ENCODE data around the gene KIF1B. TPM values are rescaled to one million over a fixed set of nuclear protein-coding genes. Genes with fewer than 3 reads are reported as not detected.

The KIF1B gene
- total RNA-seq, 3 donors from 2014 or later, result 35.6 to 62.2 (median 48.0) TPM

DNA sequence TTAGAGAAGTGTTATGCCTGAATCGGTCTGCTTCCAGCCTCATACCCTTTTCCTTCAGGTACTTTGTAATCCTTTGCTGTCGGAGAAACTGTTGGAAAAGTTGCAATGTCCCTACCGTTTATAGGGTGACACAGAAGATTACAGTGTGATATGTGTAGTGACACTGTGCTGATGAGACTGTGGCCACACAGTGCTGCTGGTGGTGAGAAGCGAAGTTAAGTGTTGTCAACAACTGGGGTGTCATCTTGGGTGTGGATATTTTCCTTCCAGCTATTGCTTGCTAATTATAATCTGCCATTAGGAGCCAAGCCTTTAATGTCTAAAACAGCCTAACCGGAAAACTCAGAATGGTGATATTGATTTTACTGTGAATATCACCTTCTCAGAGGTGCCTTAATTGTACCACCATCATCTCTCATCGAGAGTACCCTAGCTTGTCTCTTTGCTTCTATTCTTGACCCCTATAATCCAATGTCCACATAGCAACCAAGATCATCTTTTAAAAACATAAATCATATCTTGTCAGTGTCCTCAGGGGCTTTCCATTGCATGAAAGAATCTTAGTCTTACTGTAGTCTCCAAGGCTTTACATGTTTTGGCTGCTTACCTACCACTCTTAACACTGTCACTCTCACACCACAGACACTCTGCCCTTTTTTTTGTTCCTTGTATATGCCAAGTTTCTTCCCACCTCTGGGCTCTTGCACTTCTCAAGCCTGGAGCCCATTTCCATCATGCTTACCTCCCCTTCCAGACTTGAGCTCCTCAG, 99.1 kb downstream of the KIF1B start:
- intact Hi-C loops (cut with DNase I, micrococcal nuclease), result no loop called here
- Histone ChIP-seq H3K4me1 (ENCODE audit: low read depth) (no peaks in the 10 kb centered on the region), H3K9me3 (no peaks in the 10 kb centered on the region), H3K36me3 (ENCODE audit: low read depth) (no peaks in the 10 kb centered on the region), H3K4me3 (no peak overlapping the region)
- TF ChIP-seq CTCF (IDR thresholded peaks at IDR 0.05), result no peak
- DNase-seq (no peak), ATAC-seq (no peak)

- Histone ChIP-seq H3K4me1 (ENCODE audit: low read depth) (no peaks in the 10 kb centered on the region), H3K9me3 (no peaks in the 10 kb centered on the region), H3K36me3 (ENCODE audit: low read depth) (no peaks in the 10 kb centered on the region), H3K4me3 (no peak overlapping the region)
- ATAC-seq (no peak), DNase-seq (no peak)
- intact Hi-C loops (cut with DNase I, micrococcal nuclease), result no loop called here
- no peak for TF ChIP-seq CTCF (IDR thresholded peaks at IDR 0.05)
Measured at GRCh38 chr1:10316752-10317151, 106.4 kb downstream of the KIF1B start.

DNA sequence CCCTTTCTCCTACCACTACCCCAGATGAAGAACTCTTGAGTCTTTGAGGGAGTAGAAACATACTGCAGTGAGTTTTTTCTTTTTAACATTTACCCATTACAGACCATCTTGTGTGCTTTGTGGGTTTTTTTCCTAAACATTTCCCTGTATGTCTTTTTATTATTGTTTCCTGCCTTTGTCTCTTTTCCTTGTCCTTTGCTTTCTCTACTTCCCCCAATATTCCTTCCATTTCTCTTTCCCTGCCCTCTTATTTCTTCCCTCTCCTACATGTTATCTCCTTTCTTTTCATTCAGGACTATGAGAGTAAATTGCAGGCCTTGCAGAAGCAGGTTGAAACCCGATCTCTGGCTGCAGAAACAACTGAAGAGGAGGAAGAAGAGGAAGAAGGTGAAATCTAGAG, 109.4 kb downstream of the KIF1B start:
- Histone ChIP-seq H3K4me3 (no peak overlapping the region), H3K9me3 (no peaks in the 10 kb centered on the region), H3K36me3 (ENCODE audit: low read depth) (no peaks in the 10 kb centered on the region), H3K4me1 (ENCODE audit: low read depth) (no peaks in the 10 kb centered on the region)
- intact Hi-C loops (cut with DNase I, micrococcal nuclease), result no loop called here
- TF ChIP-seq CTCF (IDR thresholded peaks at IDR 0.05), result no peak
- no peak for ATAC-seq
- DNase-seq, result no peak

- DNase-seq (no peak), ATAC-seq (no peak)
- no peaks in the 10 kb centered on the region for H3K36me3 ChIP-seq (ENCODE audit: low read depth)
- TF ChIP-seq CTCF (IDR thresholded peaks at IDR 0.05), result no peak
- H3K9me3 ChIP-seq, result no peaks in the 10 kb centered on the region
- H3K4me1 ChIP-seq (ENCODE audit: low read depth), result no peaks in the 10 kb centered on the region
- intact Hi-C loops (cut with DNase I, micrococcal nuclease), result no loop called here
- no peak overlapping the region for H3K4me3 ChIP-seq
Measured at GRCh38 chr1:10320336-10320735, 110.0 kb downstream of the KIF1B start.

GRCh38 chr1:10322821-10323220, 112.5 kb downstream of the KIF1B start:
- ATAC-seq (no peak), DNase-seq (no peak)
- H3K36me3 ChIP-seq (ENCODE audit: low read depth), result no peaks in the 10 kb centered on the region
- intact Hi-C loops (cut with DNase I, micrococcal nuclease), result no loop called here
- TF ChIP-seq CTCF (IDR thresholded peaks at IDR 0.05), result no peak
- no peaks in the 10 kb centered on the region for H3K4me1 ChIP-seq (ENCODE audit: low read depth)
- no peaks in the 10 kb centered on the region for H3K9me3 ChIP-seq
- no peak overlapping the region for H3K4me3 ChIP-seq

Measured in mucosa of descending colon (tissue), 3 donors.